COR-L47 (cell line): ENCODE data around the gene SOWAHA.
A peak's percentile ranks its signal among the peaks of the same experiment; 100 is the strongest.
"Not testable (repeated sequence)": the region's sequence is repeated elsewhere in the genome, so short reads cannot be mapped to it uniquely, and the experiment has no call there.

ENCODE experiments used
- DNase-seq: peaks from one replicate; lab custom pipeline; 2025; lab: John Stamatoyannopoulos, UW

The SOWAHA gene

GRCh38 chr5:132777209-132778069 lies 35.7 kb upstream of the SOWAHA start, which contains the start of gene SEPTIN8:
Gene SEPTIN8, minus strand, starts transcription at chr5:132777239. Its CDS starts 102 bp downstream, at chr5:132777137.
- peak; percentile 43 for DNase-seq

GRCh38 chr5:132778129-132778528 lies 35.0 kb upstream of the SOWAHA start:
- no peak for DNase-seq

- DNase-seq = no peak
These were observed 34.2 kb upstream of the SOWAHA start for GRCh38 chr5:132778856-132779255.

GRCh38 chr5:132779961-132780360 lies 33.1 kb upstream of the SOWAHA start:
- no peak for DNase-seq

GRCh38 chr5:132780577-132780976 lies 32.5 kb upstream of the SOWAHA start:
- DNase-seq = no peak

- DNase-seq = no peak
These were observed 32.1 kb upstream of the SOWAHA start for GRCh38 chr5:132781029-132781428.

- DNase-seq = no peak
These were observed 31.0 kb upstream of the SOWAHA start for GRCh38 chr5:132782101-132782500.

GRCh38 chr5:132785365-132785764 lies 27.7 kb upstream of the SOWAHA start:
- DNase-seq = no peak

GRCh38 chr5:132785864-132786263 lies 27.2 kb upstream of the SOWAHA start:
- no peak for DNase-seq

- no peak for DNase-seq
These were observed 26.0 kb upstream of the SOWAHA start for GRCh38 chr5:132787076-132787475.

- no peak for DNase-seq
These were observed 24.6 kb upstream of the SOWAHA start for GRCh38 chr5:132788508-132788907.

- no peak for DNase-seq
These were observed 23.9 kb upstream of the SOWAHA start for GRCh38 chr5:132788990-132789886.

GRCh38 chr5:132790201-132790865 lies 22.8 kb upstream of the SOWAHA start:
- DNase-seq = no peak

- no peak for DNase-seq
These were observed 22.1 kb upstream of the SOWAHA start for GRCh38 chr5:132791026-132791425.

GRCh38 chr5:132797651-132798050 lies 15.5 kb upstream of the SOWAHA start:
- DNase-seq = no peak

GRCh38 chr5:132799392-132799791 lies 13.7 kb upstream of the SOWAHA start:
- no peak for DNase-seq

- DNase-seq = no peak
These were observed 12.6 kb upstream of the SOWAHA start for GRCh38 chr5:132800545-132800944.

- no peak for DNase-seq
These were observed 10.9 kb upstream of the SOWAHA start for GRCh38 chr5:132802044-132802684.

- not testable (repeated sequence) for DNase-seq
These were observed 10.4 kb upstream of the SOWAHA start for GRCh38 chr5:132802685-132803066.

GRCh38 chr5:132804219-132804618 lies 8.9 kb upstream of the SOWAHA start:
- not testable (repeated sequence) for DNase-seq

GRCh38 chr5:132805872-132806271 lies 7.2 kb upstream of the SOWAHA start:
- not testable (repeated sequence) for DNase-seq

GRCh38 chr5:132806804-132807162 lies 6.3 kb upstream of the SOWAHA start:
- DNase-seq = not testable (repeated sequence)
